Measurements from ENCODE around the gene GAS2L2.
"Not testable (repeated sequence)": the region's sequence is repeated elsewhere in the genome, so short reads cannot be mapped to it uniquely, and the experiment has no call there.

GAS2L2 gene

DNA sequence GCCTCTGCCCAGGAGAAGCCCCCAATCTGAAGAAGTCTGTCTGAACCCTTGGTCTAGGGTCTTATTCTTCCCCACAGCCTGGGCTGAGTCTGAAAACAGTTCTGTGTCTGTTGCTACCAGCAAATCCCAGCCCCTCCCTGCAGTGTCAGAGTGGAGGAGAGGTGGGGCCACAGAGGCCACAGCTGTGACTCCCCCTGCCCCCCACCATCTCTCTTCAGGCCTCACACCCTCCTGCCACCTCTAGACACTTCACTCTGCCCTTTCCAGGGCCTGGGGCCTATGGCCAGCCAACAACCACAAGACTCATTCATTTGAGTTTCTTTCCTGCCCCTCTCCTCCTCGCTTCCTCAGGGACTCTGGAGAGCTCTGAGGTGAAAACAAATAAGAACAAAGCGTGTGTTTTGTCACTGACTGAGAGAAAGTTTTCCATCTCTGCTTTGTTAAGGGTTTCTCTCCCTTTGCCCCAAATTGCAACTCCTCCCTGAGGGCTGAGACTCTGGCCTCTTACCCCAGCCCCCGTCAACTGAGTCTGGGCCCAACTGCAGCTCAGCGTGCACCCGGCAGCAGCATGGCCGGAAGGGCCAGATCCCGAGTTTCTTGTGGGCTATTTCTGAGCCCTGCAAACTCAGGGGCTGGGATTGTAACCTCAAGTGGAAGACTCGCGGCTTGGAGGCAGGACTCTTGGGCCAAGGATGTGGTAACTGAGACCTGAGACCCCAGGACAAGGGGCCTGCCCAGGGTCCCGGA lies 20.8 kb upstream of the GAS2L2 start:
- DNase-seq (ENCODE audit: low read depth, low spot score), result no peak

DNA sequence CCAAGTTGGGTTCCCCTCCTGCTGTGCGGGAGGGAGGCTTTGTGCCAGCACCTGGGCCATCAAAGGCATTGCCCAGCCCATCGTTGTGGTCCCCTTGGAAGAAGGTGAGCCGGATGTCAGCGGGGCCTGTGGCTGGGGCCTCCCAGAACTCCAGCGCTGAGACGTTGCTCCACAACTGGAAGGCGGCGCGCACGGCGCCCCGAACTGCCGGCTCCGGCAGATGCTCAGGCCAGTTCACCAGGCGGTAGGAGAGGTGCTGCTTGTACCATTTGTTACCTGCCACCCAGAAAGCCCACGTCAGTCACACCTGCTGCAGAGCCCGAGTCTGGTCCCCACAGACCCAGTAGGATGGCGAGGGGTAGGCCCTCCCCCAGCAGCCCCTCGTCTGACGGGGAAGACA lies 20.1 kb upstream of the GAS2L2 start:
- DNase-seq (ENCODE audit: low read depth, low spot score), result no peak

DNA sequence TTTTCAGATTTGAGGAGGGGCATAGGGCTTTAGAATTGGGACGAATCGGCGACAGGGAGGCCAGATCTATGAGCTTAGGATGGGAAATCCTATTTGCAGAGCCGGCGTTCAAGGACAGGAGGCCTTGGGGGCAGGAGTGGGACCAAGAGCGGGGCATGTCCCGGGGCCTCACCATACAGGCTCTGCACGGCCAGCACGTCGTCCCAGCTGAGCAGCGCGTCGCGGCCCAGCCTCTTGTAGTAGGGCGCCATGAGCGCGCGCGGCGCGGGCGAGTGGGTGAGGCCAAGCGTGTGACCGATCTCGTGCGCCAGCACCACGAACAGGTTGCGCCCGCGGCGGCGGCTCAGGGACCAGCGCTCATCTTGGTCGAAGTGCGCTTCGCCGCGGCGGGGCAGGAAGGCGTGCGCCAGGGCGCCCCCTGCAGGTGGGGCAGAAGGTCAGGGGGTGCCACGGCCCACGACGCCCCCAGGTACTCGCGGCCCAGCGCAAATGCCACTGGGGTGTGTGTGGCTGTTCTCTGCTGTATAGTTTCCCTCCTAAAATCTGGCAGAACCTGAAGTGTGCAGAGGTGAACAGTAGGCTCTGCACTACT lies 17.0 kb upstream of the GAS2L2 start:
- DNase-seq (ENCODE audit: low read depth, low spot score), result no peak

GRCh38 chr17:35768797-35769196 lies 15.8 kb upstream of the GAS2L2 start:
- DNase-seq (ENCODE audit: low read depth, low spot score), result no peak

DNA sequence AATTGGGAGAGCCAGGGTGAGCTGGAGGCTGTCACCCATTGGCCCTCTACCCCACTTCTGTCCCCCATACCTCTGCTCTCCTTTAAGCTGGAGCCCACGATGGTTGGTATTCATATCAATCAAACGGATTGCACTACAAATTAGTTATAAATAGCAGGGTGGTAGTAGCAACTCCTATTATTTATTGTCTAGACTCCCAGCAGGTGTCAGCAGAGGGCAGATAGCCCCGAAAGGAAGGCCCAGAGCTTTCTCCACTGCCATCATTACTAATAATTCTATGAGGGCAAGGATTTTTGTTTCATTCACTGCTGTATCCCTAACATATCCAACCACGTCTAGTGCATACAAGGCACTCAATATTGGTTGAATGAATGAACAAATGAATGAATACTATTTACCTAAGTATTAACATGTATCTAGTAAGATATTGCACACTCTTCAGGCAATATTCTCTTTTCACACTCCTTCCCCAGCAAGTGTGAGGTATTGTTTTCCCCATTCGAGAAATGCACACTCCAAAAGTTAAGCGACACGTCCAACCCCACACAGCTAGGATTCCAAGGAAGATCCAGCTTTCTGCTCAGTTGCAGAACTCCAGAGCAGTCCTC lies 14.0 kb upstream of the GAS2L2 start:
- no peak for DNase-seq (ENCODE audit: low read depth, low spot score)

- DNase-seq (ENCODE audit: low read depth, low spot score), result no peak
These were observed 13.4 kb upstream of the GAS2L2 start for GRCh38 chr17:35766489-35766877.

DNA sequence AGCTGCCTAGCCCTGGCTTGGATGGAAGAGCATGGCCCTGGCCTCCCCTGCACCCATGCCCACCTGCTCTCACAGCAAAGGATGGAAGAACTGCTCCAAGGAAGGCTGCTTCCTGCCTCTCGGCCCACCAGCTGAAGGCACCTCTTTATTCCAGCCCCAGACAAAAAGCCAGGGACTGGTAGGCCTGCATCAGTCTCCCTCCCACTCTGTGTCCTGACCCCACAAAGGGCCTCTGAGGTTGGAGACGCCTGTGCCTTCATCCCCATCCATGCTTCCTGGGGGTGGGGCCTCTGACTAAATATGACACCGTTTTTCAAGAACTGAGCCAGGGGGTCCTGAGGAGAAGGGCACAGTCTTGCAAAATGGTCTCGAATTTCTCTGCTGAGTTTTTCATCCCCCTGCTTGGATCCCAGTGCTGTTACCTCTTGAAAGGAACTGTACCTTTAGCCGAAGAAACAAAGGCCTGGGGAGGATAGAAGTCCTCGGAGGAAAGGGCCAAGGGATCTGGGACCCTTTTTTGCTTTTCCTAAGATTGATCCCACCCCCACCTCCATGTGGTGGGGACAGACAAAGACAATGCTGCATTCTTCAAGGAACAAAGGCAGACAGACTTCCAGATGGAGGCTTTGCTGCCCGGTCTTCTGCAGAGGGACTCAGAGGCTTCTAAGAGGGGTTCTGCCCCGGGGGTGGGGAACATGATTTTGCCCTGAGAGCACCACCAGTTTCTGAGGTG lies 12.9 kb upstream of the GAS2L2 start:
- no peak for DNase-seq (ENCODE audit: low read depth, low spot score)

GRCh38 chr17:35765086-35765710 lies 12.2 kb upstream of the GAS2L2 start:
- no peak for DNase-seq (ENCODE audit: low read depth, low spot score)

GRCh38 chr17:35764123-35764991 lies 11.3 kb upstream of the GAS2L2 start:
- DNase-seq (ENCODE audit: low read depth, low spot score), result peak; percentile 54

GRCh38 chr17:35763767-35764122 lies 10.7 kb upstream of the GAS2L2 start:
- DNase-seq (ENCODE audit: low read depth, low spot score), result no peak

DNA sequence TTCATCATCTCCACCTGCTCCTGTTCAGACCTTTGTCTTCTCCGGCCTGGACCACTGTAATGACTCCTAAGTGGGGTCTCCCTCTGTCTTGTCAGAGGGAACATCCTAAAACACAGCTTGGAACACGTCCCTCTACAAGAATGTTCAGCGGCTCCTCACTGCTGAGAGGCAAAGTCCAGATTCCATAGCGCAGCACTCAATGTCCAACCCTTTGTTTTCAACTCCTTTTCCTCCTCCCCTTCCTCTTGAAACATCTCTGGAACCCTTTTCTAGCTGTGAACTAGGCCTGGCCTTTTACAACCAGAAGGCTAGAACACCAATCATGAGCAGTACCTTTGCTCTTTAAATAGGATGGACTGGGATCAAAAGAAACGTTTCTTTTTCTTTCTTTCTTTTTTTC lies 8.6 kb upstream of the GAS2L2 start:
- no peak for DNase-seq (ENCODE audit: low read depth, low spot score)

- DNase-seq (ENCODE audit: low read depth, low spot score), result no peak
These were observed 7.5 kb upstream of the GAS2L2 start, which contains the start of gene C17orf50 for GRCh38 chr17:35760587-35760986. Gene C17orf50 (plus strand): TSS chr17:35760887. CDS start chr17:35760942, 55 bp downstream.

- no peak for DNase-seq (ENCODE audit: low read depth, low spot score)
These were observed 4.2 kb upstream of the GAS2L2 start for GRCh38 chr17:35757243-35757642.

GRCh38 chr17:35752471-35752870 lies 568 bp downstream of the GAS2L2 start:
- no peak for DNase-seq (ENCODE audit: low read depth, low spot score)

DNA sequence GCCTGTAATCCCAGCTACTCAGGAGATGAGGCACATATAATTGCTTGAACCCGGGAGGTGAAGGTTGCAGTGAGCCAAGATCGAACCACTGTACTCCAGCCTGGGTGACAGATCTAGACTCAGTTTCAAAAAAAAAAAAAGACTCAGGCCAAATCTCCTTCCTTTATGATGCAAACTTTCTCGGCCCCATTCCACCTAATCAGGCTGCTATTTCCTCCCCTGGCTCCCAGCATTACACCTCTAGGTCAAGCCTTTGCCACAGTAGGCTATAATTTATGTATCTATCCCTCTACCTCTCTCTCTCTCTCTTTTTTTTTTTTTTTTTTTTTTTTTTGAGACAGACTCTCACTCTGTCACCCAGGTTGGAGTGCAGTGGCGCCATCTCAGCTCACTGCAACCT lies 1.5 kb downstream of the GAS2L2 start:
- DNase-seq (ENCODE audit: low read depth, low spot score), result not testable (repeated sequence)

DNA sequence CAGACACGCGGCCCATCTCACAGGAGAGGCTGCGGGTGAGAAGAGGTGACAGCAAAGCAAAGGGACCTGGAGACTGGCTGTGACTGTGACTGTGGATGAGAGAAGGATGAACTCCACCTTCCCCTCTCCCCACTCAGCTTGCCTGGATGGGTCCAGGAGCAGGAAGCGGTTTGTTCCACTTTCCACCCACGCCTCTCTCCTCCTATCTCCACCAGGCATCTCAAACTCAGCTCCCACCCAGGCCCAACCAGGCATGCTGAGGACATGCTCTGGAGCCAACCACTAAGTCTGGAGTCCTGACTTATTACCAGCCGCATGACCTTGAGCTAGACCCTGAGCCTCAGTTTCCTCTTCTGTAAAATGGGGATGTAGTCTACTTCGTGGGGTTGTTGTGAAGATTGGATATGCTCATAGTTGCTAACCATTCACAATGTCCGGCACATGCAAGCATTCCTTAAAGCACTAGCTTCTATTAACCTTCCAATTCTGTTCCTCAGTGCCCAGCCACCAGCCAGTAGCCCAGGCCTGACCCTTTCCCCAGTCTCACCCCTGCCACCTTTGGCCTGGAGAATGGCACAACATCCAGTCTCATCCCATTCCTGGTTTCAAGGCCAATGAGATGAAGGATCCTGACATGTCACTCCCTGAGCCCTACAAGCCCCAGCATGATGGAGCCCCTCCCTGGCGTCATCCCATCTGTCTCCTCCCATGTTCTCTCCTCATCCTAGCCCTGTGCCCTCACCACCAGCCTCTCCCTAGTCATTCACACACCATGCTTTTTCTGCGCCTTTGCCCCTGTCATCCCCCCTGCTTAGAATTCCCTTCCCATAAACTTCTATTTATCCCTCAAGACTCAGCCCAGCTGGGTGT lies 2.3 kb downstream of the GAS2L2 start:
- no peak for DNase-seq (ENCODE audit: low read depth, low spot score)

DNA sequence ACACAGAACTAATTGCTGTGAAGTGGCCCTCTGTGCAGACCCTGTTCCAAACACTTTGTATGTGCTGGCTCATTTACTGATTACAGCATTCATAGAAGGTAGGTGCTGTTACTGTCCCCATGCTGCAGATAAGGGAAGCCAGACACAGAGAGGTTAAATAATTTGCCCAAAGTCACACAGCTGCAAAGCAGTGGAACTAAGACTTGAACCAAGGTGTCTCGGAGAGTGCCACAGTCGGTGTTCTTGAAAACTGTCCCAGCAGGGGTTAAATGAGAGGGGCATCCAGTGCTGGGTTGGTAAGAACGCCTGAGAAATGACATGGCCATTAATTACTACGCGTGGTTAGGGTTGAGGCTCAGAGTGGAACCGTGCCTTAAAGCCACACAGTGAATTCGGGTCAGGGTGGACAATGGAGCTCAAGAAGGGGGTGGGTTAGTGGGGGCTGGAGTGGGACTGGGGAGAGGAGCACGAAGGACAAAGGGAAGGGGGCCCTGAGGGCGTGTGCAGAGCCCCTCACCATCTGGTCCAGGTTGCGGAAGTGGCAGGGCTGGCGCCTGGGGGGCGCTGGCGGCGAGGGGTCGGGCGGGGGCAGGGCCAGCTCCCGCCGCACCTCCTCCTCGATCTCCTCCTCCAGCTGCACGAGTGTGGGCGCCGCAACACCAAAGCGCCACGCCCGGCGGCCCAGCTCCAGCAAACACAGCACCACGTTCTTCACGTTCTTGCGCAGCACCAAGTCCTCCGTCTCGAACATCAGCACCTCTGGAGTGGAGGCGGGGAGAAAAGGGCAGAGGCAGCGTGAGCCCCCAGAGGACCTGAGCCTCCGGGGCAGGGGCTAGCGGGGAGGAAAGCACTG lies 3.3 kb downstream of the GAS2L2 start:
- DNase-seq (ENCODE audit: low read depth, low spot score), result no peak

DNA sequence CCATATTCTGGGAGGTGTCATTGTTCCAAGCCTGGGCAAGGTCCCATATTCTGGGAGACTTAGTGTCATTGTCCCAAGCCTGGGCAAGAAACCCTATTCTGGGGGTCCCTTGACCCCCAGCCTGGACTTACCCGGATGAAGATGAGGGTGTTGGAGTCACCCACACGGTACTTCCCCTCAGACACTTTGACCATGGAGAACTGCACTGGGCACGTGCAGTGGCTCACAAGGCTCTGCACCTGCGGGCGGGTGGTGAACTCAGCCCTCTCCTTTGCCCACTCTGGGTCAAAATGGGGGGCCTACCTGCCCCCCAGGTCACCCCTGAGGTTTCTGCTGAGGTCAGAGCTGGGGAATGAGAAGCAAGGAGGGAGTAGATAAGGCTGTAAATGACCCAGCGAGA lies 4.1 kb downstream of the GAS2L2 start:
- no peak for DNase-seq (ENCODE audit: low read depth, low spot score)

DNA sequence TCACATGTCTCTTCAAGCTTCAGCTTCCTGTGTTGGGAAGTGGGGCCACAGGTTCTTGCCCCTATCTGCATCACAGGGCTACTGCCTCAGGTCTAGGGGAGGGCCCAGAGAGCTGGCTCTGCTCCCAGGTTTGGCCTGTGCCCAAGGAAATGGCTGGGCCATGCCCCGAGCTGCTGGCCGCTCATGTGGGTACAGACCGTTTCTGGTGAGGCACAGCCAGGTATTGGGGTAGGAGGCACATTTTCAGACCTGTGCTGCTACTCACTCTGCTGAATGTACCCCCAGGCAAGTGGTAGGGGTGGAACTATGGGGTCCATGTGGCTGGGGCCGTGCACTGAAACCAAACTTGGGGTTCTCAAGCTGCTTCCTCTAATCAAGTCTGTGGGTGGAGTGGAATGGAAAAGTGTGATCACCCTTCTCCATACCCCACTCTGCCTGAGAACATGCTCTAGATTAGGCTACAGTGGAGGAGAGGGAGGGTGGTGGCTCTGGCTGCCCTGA lies 4.6 kb downstream of the GAS2L2 start:
- DNase-seq (ENCODE audit: low read depth, low spot score), result no peak

Data from smooth muscle cell of the brain vasculature (primary cell).